Muscle of leg (tissue), 11 donors: Measurements from ENCODE around the gene GSDME. TPM values are rescaled to one million over a fixed set of nuclear protein-coding genes. Genes with fewer than 3 reads are reported as not detected.

Experiments used
- DNase-seq: peaks from one replicate; pipeline ENCODE4 v3.0.0; 2013
- H3K27ac ChIP-seq: one replicate; pipeline ENCODE4 v1.5.1; 2013; ENCODE audit warnings: mild to moderate bottlenecking, low read length, control low read depth
- H3K27me3 ChIP-seq: one replicate; pipeline ENCODE4 v1.6.1; 2013; ENCODE audit warnings: low read length; ENCODE audit not compliant: control insufficient read depth, insufficient read depth
- H3K36me3 ChIP-seq: one replicate; pipeline ENCODE4 v1.6.1; 2013; ENCODE audit warnings: low read length; ENCODE audit not compliant: control insufficient read depth, insufficient read depth
- H3K4me1 ChIP-seq: one replicate; pipeline ENCODE4 v1.6.1; 2013; ENCODE audit warnings: low read length; ENCODE audit not compliant: control insufficient read depth, insufficient read depth
- H3K4me3 ChIP-seq: one replicate; pipeline ENCODE4 v1.5.1; 2013; ENCODE audit warnings: low read length, control low read depth
- H3K9me3 ChIP-seq: replicated peaks from 2 replicates; pipeline ENCODE4 v1.6.1; 2013; ENCODE audit warnings: low read depth, low read length; ENCODE audit not compliant: control insufficient read depth
- whole genome bisulfite sequencing: methylation state at CpG from one replicate; pipeline ENCODE4 v1.1.5; 2013; ENCODE audit warnings: missing lambda C conversion rate; ENCODE audit not compliant: insufficient coverage; 5-methylcytosine and 5-hydroxymethylcytosine counted together
- polyA plus RNA-seq, 8 donors: library from polyadenylated mRNA; unstranded; fragments of 120-200 nt; gene quantifications; one replicate each; pipeline versions ENCODE4 v1.2.1 to v1.2.3, GENCODE V29; 2013; ENCODE audit warnings: inconsistent platforms in 1 of 8, low replicate concordance in 1 of 8; ENCODE audit not compliant: insufficient read length in 8 of 8, insufficient read depth in 1 of 8
- total RNA-seq: library from RNA; stranded (reverse); fragments of 120-200 nt; gene quantifications from one replicate; pipeline ENCODE4 v1.2.4, GENCODE V29; 2013

Gene GSDME
- total and polyA plus RNA-seq, 9 donors = 5.1 to 12.4 (median 7.6) TPM

GRCh38 chr7:24706211-24707170 lies 50.8 kb downstream of the GSDME start:
- DNase-seq = peak; percentile 35
- Histone ChIP-seq H3K36me3 (no peaks in the 10 kb centered on the region), H3K9me3 (no peaks in the 10 kb centered on the region), H3K27ac (peak overlapping the region; percentile 67), H3K4me1 (peaks cover 67% of the 10 kb centered on the region), H3K4me3 (no peak overlapping the region), H3K27me3 (no peaks in the 10 kb centered on the region)
- 73% methylated on average over 21 of the region's 30 CpGs for WGBS

DNA sequence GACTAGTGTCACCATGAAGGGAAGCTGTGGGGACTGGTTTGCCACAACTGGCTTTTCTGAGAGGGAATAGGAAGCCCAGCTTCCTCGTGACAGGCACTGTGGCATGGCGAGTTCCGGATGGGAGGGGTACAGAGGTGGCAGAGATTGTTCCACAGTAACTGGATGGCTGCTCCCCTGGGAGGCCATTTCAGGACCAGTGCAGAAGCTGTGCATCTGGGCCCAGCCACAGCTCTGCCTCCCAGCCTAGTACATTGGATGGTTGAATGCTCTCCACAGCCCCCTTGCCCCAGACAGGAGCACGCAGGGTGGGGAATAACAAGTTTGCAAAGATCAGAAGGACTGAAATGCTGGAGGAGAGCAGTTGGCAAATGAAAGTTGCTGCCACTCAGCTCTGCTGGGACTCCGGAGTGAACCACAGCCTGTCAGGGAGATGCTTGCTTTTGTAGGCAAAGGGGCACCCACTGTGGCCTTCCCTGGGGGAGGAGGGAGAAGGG lies 51.8 kb downstream of the GSDME start:
- 62% methylated on average over 4 of the region's 5 CpGs for WGBS

GRCh38 chr7:24704311-24704710 lies 53.0 kb downstream of the GSDME start:
- peak; percentile 73 for DNase-seq
- H3K4me1 ChIP-seq = peaks cover 78% of the 10 kb centered on the region
- 29% methylated on average over 3 of the region's 4 CpGs for whole genome bisulfite sequencing
- H3K4me3 ChIP-seq = no peak overlapping the region
- H3K27ac ChIP-seq = peak overlapping the region; percentile 49
- H3K9me3 ChIP-seq = no peaks in the 10 kb centered on the region
- H3K27me3 ChIP-seq = no peaks in the 10 kb centered on the region
- no peaks in the 10 kb centered on the region for H3K36me3 ChIP-seq

More for the DNA sequence above, 51.8 kb downstream of the GSDME start:
- Histone ChIP-seq H3K9me3 (no peaks in the 10 kb centered on the region), H3K27me3 (no peaks in the 10 kb centered on the region), H3K4me1 (peaks cover 76% of the 10 kb centered on the region), H3K4me3 (no peak overlapping the region), H3K27ac (peak overlapping the region; percentile 67), H3K36me3 (no peaks in the 10 kb centered on the region)
- DNase-seq = peak; percentile 14

GRCh38 chr7:24703296-24703695 lies 54.0 kb downstream of the GSDME start:
- Histone ChIP-seq H3K27me3 (no peaks in the 10 kb centered on the region), H3K4me1 (peaks cover 78% of the 10 kb centered on the region), H3K27ac (peak overlapping the region; percentile 62), H3K9me3 (no peaks in the 10 kb centered on the region), H3K36me3 (no peaks in the 10 kb centered on the region), H3K4me3 (no peak overlapping the region)
- DNase-seq = no peak
- WGBS = 57% methylated on average over 2 of the region's 3 CpGs

DNA sequence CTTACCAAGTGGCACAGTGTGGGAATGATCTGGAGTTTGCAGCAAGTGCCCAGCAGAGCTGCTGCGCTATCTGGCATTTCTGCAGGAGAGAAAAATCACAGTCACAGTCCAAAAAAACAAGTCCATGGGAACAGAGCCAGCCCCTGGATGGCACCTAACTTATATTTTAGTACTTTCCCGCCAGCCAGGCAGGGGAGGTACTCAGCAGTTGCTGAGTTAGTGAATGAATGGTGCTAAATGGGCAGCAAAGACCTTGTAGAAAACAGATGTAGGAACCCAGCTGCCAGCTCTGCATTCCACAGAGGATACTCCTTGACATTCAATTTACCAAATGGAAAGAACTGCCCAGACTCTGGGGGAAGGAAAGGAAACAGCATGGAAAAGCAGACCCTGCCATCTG lies 54.5 kb downstream of the GSDME start:
- no peaks in the 10 kb centered on the region for H3K36me3 ChIP-seq
- H3K27me3 ChIP-seq = no peaks in the 10 kb centered on the region
- H3K4me1 ChIP-seq = peaks cover 73% of the 10 kb centered on the region
- peak overlapping the region; percentile 62 for H3K27ac ChIP-seq
- no CpG with 5 or more reads among the region's 2 CpGs for WGBS
- H3K4me3 ChIP-seq = no peak overlapping the region
- no peaks in the 10 kb centered on the region for H3K9me3 ChIP-seq
- peak; percentile 89 for DNase-seq

DNA sequence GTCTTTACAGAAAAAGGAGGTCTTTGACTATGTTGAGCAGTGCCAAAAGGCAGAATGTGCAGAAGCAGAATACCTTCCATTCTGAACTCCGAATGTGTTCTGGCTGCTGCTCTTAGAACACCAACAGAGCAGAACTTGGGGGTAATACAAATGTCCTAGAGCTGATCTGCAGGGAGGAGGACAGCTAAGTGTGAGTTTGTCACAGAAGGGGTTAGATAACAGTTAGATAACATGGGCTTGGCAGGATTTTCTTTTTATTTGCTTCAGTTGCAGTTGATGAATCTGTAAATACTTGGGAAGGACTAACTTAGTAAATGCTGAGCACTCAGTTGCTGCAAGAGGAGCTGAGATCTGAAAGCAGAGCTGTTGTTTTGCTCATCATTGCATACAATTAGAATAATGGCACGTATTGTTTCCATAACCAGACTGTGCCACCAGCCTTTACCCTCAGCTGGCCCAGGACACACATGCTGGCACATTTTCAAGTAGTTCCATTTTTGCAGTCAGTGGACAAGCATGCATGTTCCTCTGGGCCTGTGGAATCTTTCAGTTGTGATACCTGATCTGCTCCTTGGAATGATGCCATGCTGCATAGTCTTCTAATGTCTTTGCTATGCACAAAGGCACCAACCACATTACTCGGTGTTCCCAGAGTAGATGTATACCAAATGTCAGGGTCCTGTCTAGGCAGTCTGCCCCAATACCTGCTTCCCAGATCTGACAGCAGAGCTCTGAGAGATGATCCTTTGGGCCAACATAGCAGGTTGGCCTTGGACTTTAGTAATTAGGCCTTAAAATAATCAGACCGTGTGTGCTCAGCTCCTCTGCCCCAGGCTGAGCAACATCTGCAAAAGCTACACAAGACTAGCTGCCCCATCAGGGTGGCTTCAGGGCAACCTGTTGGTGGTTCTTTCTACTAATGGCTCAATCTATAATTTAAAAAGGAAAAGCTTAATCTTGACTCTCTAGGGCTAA lies 55.7 kb downstream of the GSDME start:
- Histone ChIP-seq H3K4me3 (no peak overlapping the region), H3K27me3 (no peaks in the 10 kb centered on the region), H3K36me3 (no peaks in the 10 kb centered on the region), H3K9me3 (no peaks in the 10 kb centered on the region), H3K4me1 (peaks cover 66% of the 10 kb centered on the region), H3K27ac (peak overlapping the region; percentile 71)
- 13% methylated on average over 3 of the region's 4 CpGs for WGBS
- DNase-seq = peak; percentile 92

- peak; percentile 48 for DNase-seq
- peak overlapping the region; percentile 71 for H3K27ac ChIP-seq
- H3K27me3 ChIP-seq = no peaks in the 10 kb centered on the region
- H3K4me3 ChIP-seq = no peak overlapping the region
- no peaks in the 10 kb centered on the region for H3K36me3 ChIP-seq
- no CpG with 5 or more reads among the region's 9 CpGs for WGBS
- no peaks in the 10 kb centered on the region for H3K9me3 ChIP-seq
- peaks cover 58% of the 10 kb centered on the region for H3K4me1 ChIP-seq
These were observed 56.6 kb downstream of the GSDME start for GRCh38 chr7:24700521-24701260.

DNA sequence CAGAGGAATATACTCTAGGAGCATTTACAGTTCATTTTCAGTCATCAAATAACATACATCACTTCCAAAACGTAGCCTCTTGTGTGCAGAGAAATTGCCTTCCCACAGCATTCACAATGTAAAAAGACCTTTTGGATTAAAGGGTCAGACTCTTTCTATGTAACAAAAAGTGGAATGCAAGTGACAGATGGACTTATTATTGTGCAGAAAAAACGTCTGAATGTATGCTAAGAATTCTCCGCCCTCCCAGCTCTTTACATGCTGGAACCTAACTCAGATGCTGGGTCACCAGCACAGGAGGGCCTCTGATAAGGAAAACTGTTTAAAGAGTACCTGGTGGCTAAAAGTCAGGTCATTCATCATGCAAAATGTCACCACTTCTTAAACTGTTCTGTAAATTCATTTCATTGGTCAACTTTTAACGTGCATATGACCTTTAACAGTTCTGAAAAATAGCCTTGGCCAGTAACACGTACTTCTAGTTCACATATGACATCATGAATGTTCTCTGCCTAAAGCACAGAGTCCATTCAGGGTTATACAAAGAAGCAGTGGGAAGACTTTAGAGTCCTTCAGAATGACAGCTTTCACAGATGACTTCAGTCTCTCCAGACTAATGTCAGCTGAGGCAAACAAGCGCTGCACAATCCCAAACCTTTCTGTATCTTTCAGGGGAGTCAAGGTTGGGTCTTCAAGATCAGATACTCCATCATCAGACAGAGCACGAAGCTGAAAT lies 58.6 kb downstream of the GSDME start:
- Histone ChIP-seq H3K4me3 (no peak overlapping the region), H3K36me3 (no peaks in the 10 kb centered on the region), H3K9me3 (no peaks in the 10 kb centered on the region), H3K4me1 (peaks cover 40% of the 10 kb centered on the region), H3K27ac (no peak overlapping the region), H3K27me3 (no peaks in the 10 kb centered on the region)
- no peak for DNase-seq
- WGBS = 100% methylated on average over 1 of the region's 7 CpGs

GRCh38 chr7:24697416-24697815 lies 59.8 kb downstream of the GSDME start:
- no peak overlapping the region for H3K27ac ChIP-seq
- peaks cover 27% of the 10 kb centered on the region for H3K4me1 ChIP-seq
- H3K27me3 ChIP-seq = no peaks in the 10 kb centered on the region
- no CpG with 5 or more reads among the region's 4 CpGs for WGBS
- no peaks in the 10 kb centered on the region for H3K36me3 ChIP-seq
- no peaks in the 10 kb centered on the region for H3K9me3 ChIP-seq
- H3K4me3 ChIP-seq = no peak overlapping the region
- DNase-seq = no peak
